HepG2 (cell line): ENCODE measurements around the gene ABCF1. TPM values are rescaled to one million over a fixed set of nuclear protein-coding genes. Genes with fewer than 3 reads are reported as not detected.
A peak's percentile ranks its signal among the peaks of the same experiment; 100 is the strongest.

Experiments
- ARNTL ChIP-seq: sonication (generic); formaldehyde crosslinking; IDR thresholded peaks from 2 replicates; pipeline ENCODE4 v1.4.0; 2020; ENCODE audit warnings: mild to moderate bottlenecking, missing genetic modification reagents
- ATF7-NPFF ChIP-seq: sonication (generic); formaldehyde crosslinking; IDR thresholded peaks from 2 replicates; pipeline ENCODE4 v1.8.1; 2023; ENCODE audit warnings: mild to moderate bottlenecking, low read depth, missing genetic modification reagents, moderate library complexity
- DR1 ChIP-seq: sonication (generic); formaldehyde crosslinking; IDR thresholded peaks from 2 replicates; pipeline ENCODE4 v1.8.0; 2021; ENCODE audit warnings: mild to moderate bottlenecking, missing genetic modification reagents, inconsistent platforms
- E2F1 ChIP-seq: sonication (generic); formaldehyde crosslinking; IDR thresholded peaks from 2 replicates; pipeline ENCODE4 v1.5.0; 2020; ENCODE audit warnings: missing genetic modification reagents
- FOSL1 ChIP-seq: sonication (generic); formaldehyde crosslinking; IDR thresholded peaks from 2 replicates; pipeline ENCODE4 v1.9.0; 2021; ENCODE audit warnings: missing genetic modification reagents, borderline replicate concordance
- GABPB1 ChIP-seq: IDR thresholded peaks from 2 replicates; pipeline ENCODE4 v1.6.1; 2016; ENCODE audit warnings: mild to moderate bottlenecking, missing genetic modification reagents, moderate library complexity, missing compliant biosample characterization
- GMEB2 ChIP-seq: IDR thresholded peaks from 2 replicates; pipeline ENCODE4 v1.6.1; 2016; ENCODE audit warnings: missing biosample characterization, missing genetic modification reagents, low read depth
- KDM1A ChIP-seq: IDR thresholded peaks from 2 replicates; pipeline ENCODE4 v1.6.1; 2016; ENCODE audit warnings: missing compliant biosample characterization
- KMT2A ChIP-seq: sonication (generic); formaldehyde crosslinking; IDR thresholded peaks from 2 replicates; pipeline ENCODE4 v1.4.0; 2020; ENCODE audit warnings: missing genetic modification reagents
- MBD4 ChIP-seq: IDR thresholded peaks from 2 replicates; pipeline ENCODE4 v1.6.1; 2012; ENCODE audit warnings: low read length, inconsistent platforms, borderline replicate concordance
- MLLT10 ChIP-seq: sonication (generic); formaldehyde crosslinking; IDR thresholded peaks from 2 replicates; pipeline ENCODE4 v1.4.0; 2020; ENCODE audit warnings: missing genetic modification reagents
- NFKBIZ ChIP-seq: IDR thresholded peaks from 2 replicates; pipeline ENCODE4 v1.6.1; 2018; ENCODE audit warnings: missing genetic modification reagents, missing compliant biosample characterization
- PBX2 ChIP-seq: IDR thresholded peaks from 2 replicates; pipeline ENCODE4 v1.6.1; 2016; ENCODE audit warnings: control low read depth
- PHF5A ChIP-seq: IDR thresholded peaks from one replicate; pipeline ENCODE4 v1.6.1; 2018; ENCODE audit warnings: low read depth, missing genetic modification reagents; ENCODE audit not compliant: unreplicated experiment
- RAD51 ChIP-seq: fragments of 450-650 bp; IDR thresholded peaks from 2 replicates; pipeline ENCODE4 v1.6.1; 2016; ENCODE audit warnings: borderline replicate concordance
- SOX5 ChIP-seq: IDR thresholded peaks from 2 replicates; pipeline ENCODE4 v1.6.1; 2016; ENCODE audit warnings: borderline replicate concordance
- TRAFD1 ChIP-seq: sonication (generic); formaldehyde crosslinking; IDR thresholded peaks from 2 replicates; pipeline ENCODE4 v1.5.1; 2020; ENCODE audit warnings: missing genetic modification reagents, mild to moderate bottlenecking, borderline replicate concordance
- ZBTB37 ChIP-seq: sonication (generic); formaldehyde crosslinking; IDR thresholded peaks from 2 replicates; pipeline ENCODE4 v1.4.0; 2020; ENCODE audit warnings: mild to moderate bottlenecking, missing genetic modification reagents
- ZNF138 ChIP-seq: sonication (generic); formaldehyde crosslinking; IDR thresholded peaks from 2 replicates; pipeline ENCODE4 v1.5.0; 2020; ENCODE audit warnings: mild to moderate bottlenecking, low read depth, missing genetic modification reagents
- ZNF367 ChIP-seq: sonication (generic); formaldehyde crosslinking; IDR thresholded peaks from 2 replicates; pipeline ENCODE4 v1.4.0; 2020; ENCODE audit warnings: missing genetic modification reagents, borderline replicate concordance
- ZNF746 ChIP-seq: sonication (generic); formaldehyde crosslinking; IDR thresholded peaks from 2 replicates; pipeline ENCODE4 v1.8.0; 2022; ENCODE audit warnings: mild to moderate bottlenecking, missing genetic modification reagents
- ZSCAN9 ChIP-seq: IDR thresholded peaks from 2 replicates; pipeline ENCODE4 v1.6.1; 2016; ENCODE audit warnings: borderline replicate concordance
- polyA plus RNA-seq, 8 experiments: library from polyadenylated mRNA; depleted of rRNA in 3 of 8; stranded (reverse) in 7 of 8; unstranded in 1 of 8; fragments of >200 nt; fragmentation: Illumina TruSeq in 4 of 8; extraction: Trizol in 4 of 8; gene quantifications; 2 replicates each; pipeline versions ENCODE4 v1.2.1 to v1.2.3, GENCODE V29; 2011 to 2016; ENCODE audit warnings: low read depth in 4 of 8, missing spikeins in 1 of 8, mixed read lengths in 1 of 8; ENCODE audit not compliant: insufficient read depth in 1 of 8
- total RNA-seq, 5 experiments: library from RNA; depleted of rRNA; stranded (reverse); fragments of >200 nt; fragmentation: Illumina TruSeq; extraction: Trizol; gene quantifications; 2 replicates each; pipeline ENCODE4 v1.2.3, GENCODE V29; 2016; ENCODE audit warnings: low read depth in 1 of 5

The ABCF1 gene
- total and polyA plus RNA-seq, 2 of the 13 experiments (the other 11 are each of a cell fraction or from before 2014, with no cell fraction given): 25.4 to 98.9 TPM

GRCh38 chr6:30556906-30557682, 14.1 kb upstream of the ABCF1 start, which contains the start of gene PRR3 (continued):
- 0 out of 2 replicates have a peak, but pooled peaks have one; percentile 24 for TF ChIP-seq GMEB2 (CRISPR knock-in tag)
- no peak for TF ChIP-seq DR1 (CRISPR knock-in tag)
- 0 out of 2 replicates have a peak, but pooled peaks have one; percentile 57 for TF ChIP-seq TRAFD1 (CRISPR knock-in tag)
- no peak for TF ChIP-seq KDM1A (CRISPR knock-in tag)
- peak; percentile 78; the same call in 1 of the 2 replicates for TF ChIP-seq KMT2A (CRISPR knock-in tag)
- TF ChIP-seq PBX2 (CRISPR knock-in tag): no peak
- TF ChIP-seq PHF5A (CRISPR knock-in tag): peak; percentile 34
- TF ChIP-seq ZNF138 (CRISPR knock-in tag): peak; percentile 93; the same call in 1 of the 2 replicates
- TF ChIP-seq ZNF367 (CRISPR knock-in tag): no peak
- peak; percentile 98 for TF ChIP-seq GABPB1 (CRISPR knock-in tag)
- TF ChIP-seq NFKBIZ (CRISPR knock-in tag): 0 out of 2 replicates have a peak, but pooled peaks have one; percentile 28
- TF ChIP-seq E2F1: peak; percentile 83; the same call in 1 of the 2 replicates
- no peak for TF ChIP-seq MBD4
- TF ChIP-seq ARNTL: peak; percentile 84
- TF ChIP-seq SOX5: no peak; the same call in 1 of the 2 replicates
- 0 out of 2 replicates have a peak, but pooled peaks have one; percentile 2 for TF ChIP-seq ZBTB37
- TF ChIP-seq ZNF746 (CRISPR knock-in tag): peak; percentile 66
- TF ChIP-seq FOSL1 (CRISPR knock-in tag): no peak
- peak; percentile 84; the same call in 1 of the 2 replicates for TF ChIP-seq ZSCAN9
- TF ChIP-seq MLLT10: no peak
- TF ChIP-seq ATF7-NPFF: peak; percentile 78
- no peak for TF ChIP-seq RAD51
